GM10248 (cell line): ENCODE results near the gene SPEM1.

Experiments used
- CTCF ChIA-PET: fragments of 300-600 bp; sonication (Branson Sonifier 250); formaldehyde crosslinking; extraction: SDS; loops from one replicate; lab custom pipeline; 2021; ENCODE audit warnings: antibody characterized with exemption; lab: Yijun Ruan, JAX
- POLR2A ChIA-PET: fragments of 350-650 bp; sonication (Branson Sonifier 250); formaldehyde crosslinking; extraction: SDS; loops from one replicate; lab custom pipeline; 2020; ENCODE audit warnings: antibody characterized with exemption; lab: Yijun Ruan, JAX
- DNase-seq: peaks from one replicate; pipeline ENCODE4 v3.0.0; 2012; ENCODE audit errors: extremely low spot score
- TF ChIP-seq, protein P1 (sequence below): IDR thresholded peaks from 2 replicates; pipeline ENCODE4 v1.5.1; 2012; ENCODE audit warnings: mild to moderate bottlenecking, low read depth; ENCODE audit errors: extremely low read depth, missing control alignments, control extremely low read depth

The SPEM1 gene

GRCh38 chr17:7437950-7438614 lies 18.0 kb downstream of the SPEM1 start:
- TF ChIP-seq, protein P1, sequence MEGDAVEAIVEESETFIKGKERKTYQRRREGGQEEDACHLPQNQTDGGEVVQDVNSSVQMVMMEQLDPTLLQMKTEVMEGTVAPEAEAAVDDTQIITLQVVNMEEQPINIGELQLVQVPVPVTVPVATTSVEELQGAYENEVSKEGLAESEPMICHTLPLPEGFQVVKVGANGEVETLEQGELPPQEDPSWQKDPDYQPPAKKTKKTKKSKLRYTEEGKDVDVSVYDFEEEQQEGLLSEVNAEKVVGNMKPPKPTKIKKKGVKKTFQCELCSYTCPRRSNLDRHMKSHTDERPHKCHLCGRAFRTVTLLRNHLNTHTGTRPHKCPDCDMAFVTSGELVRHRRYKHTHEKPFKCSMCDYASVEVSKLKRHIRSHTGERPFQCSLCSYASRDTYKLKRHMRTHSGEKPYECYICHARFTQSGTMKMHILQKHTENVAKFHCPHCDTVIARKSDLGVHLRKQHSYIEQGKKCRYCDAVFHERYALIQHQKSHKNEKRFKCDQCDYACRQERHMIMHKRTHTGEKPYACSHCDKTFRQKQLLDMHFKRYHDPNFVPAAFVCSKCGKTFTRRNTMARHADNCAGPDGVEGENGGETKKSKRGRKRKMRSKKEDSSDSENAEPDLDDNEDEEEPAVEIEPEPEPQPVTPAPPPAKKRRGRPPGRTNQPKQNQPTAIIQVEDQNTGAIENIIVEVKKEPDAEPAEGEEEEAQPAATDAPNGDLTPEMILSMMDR, result no peak

DNA sequence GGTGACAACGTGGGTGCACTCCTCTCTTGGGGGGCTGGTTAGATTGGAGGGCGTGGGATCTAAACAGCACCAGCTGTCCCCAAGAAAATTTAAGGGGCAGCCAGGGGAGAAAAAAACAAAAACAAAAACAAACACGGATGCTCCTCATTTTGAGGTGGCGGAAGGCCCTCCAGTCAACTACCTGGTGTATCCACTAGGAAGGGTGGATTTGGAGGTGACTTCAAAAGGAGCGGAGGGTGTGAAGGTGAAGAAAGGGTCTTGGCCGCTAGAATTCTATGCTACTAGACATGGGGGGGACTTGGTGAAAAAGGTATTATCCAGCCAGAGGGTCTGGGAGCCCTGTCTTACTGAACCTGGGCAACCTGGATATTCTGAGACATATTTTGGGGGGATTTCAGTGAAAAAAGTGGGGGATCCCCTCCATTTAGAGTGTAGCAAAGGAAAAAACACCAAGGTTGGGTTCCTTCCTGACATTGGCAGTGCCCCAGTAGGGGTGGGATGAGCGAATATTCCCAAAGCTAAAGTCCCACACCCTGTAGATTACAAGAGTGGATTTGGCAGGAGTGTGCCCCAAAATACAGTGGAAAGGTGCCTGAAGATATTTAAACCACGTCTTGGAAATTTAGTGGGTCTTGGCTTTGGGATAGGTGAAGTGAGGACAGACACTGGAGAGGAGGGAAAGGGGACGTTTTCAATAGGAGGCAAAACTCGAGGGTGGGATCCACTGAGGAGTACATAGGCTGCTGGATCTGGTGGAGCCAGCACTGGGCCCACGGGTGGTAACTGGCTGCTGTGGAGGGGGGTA lies 18.7 kb downstream of the SPEM1 start:
- ChIA-PET POLR2A (interaction anchor here (0.6 to 1.2 kb wide), 3 partner anchors 45 to 135 kb away, joined by 3 to 8 read pairs (median 3); partner anchors contain the start of gene POLR2A), CTCF (interaction anchor here (0.6 to 5.3 kb wide), 6 partner anchors 13 to 121 kb away, joined by 3 to 43 read pairs (median 17); partner anchors contain the start of genes SENP3, SPEM2, TMEM95 and TNFSF13)
- DNase-seq, result no peak
- TF ChIP-seq, protein P1, result no peak

More at GRCh38 chr17:7437950-7438614, 18.0 kb downstream of the SPEM1 start:
- DNase-seq, result peak; percentile 52
- ChIA-PET POLR2A (interaction anchor here (0.6 to 1.2 kb wide), 3 partner anchors 46 to 136 kb away, joined by 3 to 8 read pairs (median 3); partner anchors contain the start of gene POLR2A), CTCF (interaction anchor here (0.6 to 5.3 kb wide), 5 partner anchors 15 to 122 kb away, joined by 3 to 43 read pairs (median 27); partner anchors contain the start of genes SENP3, TMEM95 and TNFSF13)

DNA sequence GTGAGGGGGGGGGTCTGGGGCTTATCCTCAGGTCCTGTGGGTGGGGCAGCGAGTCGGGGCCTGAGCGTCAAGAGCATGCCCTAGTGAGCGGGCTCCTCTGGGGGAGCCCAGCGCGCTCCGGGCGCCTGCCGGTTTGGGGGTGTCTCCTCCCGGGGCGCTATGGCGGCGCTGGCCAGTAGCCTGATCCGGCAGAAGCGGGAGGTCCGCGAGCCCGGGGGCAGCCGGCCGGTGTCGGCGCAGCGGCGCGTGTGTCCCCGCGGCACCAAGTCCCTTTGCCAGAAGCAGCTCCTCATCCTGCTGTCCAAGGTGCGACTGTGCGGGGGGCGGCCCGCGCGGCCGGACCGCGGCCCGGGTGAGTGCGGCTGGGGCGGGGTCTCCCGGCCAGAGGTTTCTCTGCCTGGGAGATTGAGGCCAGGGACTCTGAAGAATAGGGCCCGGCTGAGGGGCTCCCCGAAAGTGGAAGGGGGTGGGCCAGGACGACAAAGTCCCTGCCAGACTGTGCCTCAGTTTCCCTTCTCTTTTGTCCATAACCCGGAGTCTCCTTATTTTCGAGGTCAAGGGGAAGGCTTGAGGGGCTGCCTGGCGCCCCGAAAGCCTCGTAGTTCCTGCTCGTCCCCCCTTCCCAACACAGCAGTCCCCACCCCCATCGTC lies 19.5 kb downstream of the SPEM1 start, which contains the start of gene FGF11:
Gene FGF11, plus strand, starts transcription at position 51 of the 651 bp plus-strand sequence. Its CDS starts 109 bp downstream, at position 160.
- ChIA-PET POLR2A (interaction anchor here (0.9 to 2.1 kb wide), 3 partner anchors 9 to 45 kb away, joined by 4 to 12 read pairs (median 7); partner anchors contain the start of gene POLR2A), CTCF (interaction anchor here (1.2 to 4.5 kb wide), 5 partner anchors 13 to 121 kb away, joined by 3 to 20 read pairs (median 7); partner anchors contain the start of genes SENP3 and SPEM2)
- TF ChIP-seq, protein P1, result no peak
- no peak for DNase-seq

- DNase-seq, result peak; percentile 76
- TF ChIP-seq, protein P1, result no peak
- ChIA-PET POLR2A (interaction anchor here (0.9 to 2.1 kb wide), 4 partner anchors 10 to 45 kb away, joined by 4 to 12 read pairs (median 6); partner anchors contain the start of gene POLR2A), CTCF (interaction anchor here (0.9 to 4.5 kb wide), 8 partner anchors 12 to 120 kb away, joined by 3 to 20 read pairs (median 3); partner anchors contain the start of genes SENP3, SPEM1 and SPEM2)
These were observed 20.1 kb downstream of the SPEM1 start for GRCh38 chr17:7440113-7440833.

- DNase-seq, result peak; percentile 78
- TF ChIP-seq, protein P1, result no peak
- ChIA-PET CTCF (interaction anchor here (0.9 to 4.5 kb wide), 10 partner anchors 11 to 120 kb away, joined by 3 to 20 read pairs (median 5); partner anchors contain the start of genes SENP3, SPEM1 and TMEM95), POLR2A (interaction anchor here (0.6 to 2.1 kb wide), 5 partner anchors 8 to 45 kb away, joined by 3 to 12 read pairs (median 5); partner anchors contain the start of gene POLR2A)
These were observed 20.7 kb downstream of the SPEM1 start for GRCh38 chr17:7440834-7441195.
